GM18507 (cell line): ENCODE measurements around the gene MTHFD2L.

ENCODE experiments used
- DNase-seq: peaks from one replicate; pipeline ENCODE4 v3.0.0; 2011; ENCODE audit warnings: low read depth; ENCODE audit not compliant: insufficient read length; ENCODE audit errors: extremely low spot score
- FAIRE-seq: peaks from 2 replicates; lab custom pipeline; 2011; peaks lifted over from hg19 to GRCh38; lab: Jason Lieb, UNC

The MTHFD2L gene

DNA sequence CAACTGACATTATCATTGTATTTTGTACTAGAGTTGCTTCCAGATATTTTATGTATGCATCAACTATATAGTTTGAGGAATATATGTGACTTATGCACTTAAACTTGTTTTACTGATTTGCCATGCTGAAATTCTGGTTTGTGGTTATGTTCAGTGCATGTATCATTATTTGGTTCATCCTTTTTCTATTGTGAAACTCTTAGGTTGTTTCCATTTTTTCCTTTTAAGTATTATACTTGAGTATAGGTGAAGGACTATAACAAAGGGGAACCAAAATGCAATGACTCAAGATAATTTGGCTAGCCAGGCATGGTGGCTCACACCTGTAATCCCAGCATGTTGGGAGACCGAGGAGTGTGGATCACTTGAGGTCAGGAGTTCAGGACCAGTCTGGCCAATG is 129.2 kb downstream of the MTHFD2L start:
- no peak for DNase-seq
- no peak for FAIRE-seq

DNA sequence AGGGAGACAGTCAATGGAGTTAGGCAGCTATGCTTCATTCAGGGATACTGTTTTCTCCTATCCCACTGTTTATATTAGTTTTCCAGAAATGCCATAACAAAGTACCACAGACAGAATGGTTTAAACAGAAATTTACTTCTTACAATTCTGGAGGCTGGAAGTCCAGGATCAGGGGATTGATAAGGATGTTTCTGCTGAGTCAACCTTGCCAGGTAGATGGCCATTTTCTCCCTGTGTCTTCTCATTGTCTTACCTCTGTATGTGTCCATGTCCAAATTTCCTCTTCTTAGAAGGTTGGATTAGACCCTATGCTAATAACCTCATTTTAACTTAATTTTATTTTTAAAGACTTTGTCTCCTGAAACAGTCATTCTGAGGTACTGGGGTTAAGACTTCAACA is 129.9 kb downstream of the MTHFD2L start:
- no peak for DNase-seq

DNA sequence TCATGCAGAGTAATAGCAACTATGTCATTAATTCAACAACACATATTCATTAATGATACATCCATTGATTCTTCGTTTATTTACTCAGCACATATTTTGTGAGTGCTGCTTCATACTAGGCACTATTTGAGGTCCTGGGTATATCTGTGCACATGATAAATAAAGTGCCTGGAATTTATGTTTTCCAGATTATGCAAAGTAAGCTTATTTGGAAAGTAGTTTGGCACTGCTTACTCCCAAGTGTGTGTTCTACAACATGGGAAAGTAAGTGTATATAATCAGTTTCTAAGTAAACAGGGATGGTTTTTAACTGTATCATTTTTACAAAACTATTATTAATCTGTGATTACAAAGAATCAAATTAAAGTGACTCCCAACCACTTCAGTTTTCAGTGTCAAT is 133.6 kb downstream of the MTHFD2L start:
- DNase-seq (no peak), FAIRE-seq (no peak)

More for the DNA sequence above, 129.9 kb downstream of the MTHFD2L start:
- no peak for FAIRE-seq

DNA sequence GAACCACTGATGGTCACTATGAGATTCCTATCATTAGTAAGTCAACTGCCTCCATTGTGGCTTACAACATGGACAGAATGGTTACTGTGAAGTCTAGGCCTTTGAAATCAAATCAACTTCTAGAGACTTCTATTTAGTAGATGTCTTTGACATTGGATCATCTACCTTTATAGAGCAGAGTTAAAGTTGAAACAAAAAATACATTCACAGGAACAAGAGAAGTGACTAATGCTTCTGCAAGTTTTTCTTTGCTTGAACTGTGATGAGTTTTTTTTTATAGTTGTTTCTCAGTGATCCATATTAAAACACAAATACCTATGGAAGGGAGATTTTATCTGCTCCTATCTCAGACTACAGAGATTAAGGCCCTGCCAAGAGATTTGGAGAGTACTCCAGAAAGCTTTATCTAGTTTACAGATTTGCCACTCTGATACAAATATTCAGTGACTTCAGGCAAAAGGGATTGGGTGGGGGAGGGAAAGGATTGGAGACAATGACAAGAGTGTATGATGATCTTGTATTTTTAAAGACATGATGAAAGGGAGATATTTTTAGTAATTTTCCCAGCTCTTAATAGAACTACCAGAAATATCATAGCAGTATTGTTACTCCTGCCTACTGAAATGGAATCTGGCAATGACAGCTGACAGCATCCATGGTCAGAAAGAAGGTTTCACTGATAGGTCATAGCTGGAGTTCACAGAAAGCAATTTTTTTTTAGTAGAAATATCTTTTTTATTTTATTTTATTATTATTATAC is 134.4 kb downstream of the MTHFD2L start:
- DNase-seq (no peak), FAIRE-seq (no peak)

DNA sequence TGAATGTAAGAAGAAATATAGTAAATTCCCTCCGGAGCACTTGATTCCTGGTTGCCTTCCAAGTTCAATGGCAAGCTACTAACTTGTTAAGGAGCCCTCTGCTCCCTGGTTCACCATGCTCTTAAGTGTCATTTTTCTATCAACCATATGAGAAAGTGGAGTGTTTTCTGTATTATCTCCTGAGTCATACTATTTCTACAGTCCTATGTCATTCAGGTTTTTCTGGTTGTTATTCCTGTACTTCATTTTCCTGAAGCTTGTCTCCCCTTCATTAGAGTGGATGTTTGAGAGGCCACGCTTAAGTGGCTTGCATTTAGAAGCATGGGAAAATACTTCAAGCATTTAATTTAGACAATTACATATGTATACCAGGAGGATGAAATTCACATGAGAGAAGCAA is 135.6 kb downstream of the MTHFD2L start:
- no peak for DNase-seq
- FAIRE-seq, result no peak

DNA sequence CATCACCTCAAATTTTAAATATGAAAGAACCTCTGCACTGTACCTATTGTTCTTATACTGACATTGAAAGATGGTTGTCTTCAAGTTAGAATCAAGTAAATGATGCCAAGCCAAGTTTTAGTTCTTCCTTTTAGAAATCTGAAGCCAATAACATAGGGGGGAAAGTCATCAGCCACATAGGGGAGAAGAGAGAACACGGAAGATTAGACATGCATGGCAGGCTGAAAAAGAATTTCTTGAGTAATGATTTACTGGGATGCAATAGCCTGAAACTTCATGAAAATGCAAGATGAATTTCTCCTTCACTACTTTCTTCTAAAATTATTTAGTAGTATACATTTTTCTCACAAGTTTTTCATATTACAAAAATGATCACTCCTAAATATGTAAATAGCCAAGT is 136.8 kb downstream of the MTHFD2L start:
- DNase-seq (no peak), FAIRE-seq (no peak)

DNA sequence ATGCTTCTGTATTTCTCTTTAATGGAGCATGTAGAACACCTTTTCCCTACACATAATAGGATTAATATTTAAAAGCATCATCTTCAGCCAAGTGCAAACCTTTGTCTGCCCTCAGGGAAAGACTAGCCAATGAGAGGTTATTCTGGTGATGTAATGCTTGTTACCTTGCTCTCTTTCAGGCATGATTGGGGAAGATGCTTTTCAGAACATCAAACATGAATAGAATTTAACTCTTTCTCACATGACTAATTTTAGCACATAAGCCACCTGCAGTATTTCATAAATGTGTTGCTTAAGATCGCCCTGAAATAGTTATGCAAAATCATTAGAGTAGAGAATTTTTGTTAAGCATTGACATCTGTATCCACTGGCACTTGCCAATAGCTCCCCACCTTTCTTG is 139.6 kb downstream of the MTHFD2L start:
- DNase-seq, result no peak
- no peak for FAIRE-seq

DNA sequence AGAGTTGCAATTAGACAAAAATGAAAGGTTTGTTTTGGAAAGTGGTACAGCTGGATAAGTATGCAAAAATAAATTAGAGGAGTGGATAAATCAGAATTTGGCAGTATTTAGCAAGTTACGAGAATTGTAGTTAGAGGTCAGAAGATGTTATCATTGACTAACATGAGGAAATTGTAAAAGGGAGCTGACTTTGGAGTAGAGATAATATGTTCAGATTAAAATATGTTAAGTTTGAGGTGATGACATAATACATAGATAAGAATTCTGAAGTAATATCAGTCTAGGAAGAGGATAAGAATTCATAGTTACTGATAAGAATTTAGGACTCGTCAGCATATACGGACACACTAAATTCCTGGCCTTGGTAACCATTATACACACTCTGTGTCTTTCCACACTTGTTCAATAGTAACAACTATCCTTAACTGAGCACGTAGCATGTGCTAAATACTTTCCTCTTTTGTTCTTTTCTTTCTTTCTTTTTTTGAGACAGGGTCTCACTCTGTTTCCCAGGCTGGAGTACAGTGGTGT is 146.2 kb downstream of the MTHFD2L start:
- DNase-seq (no peak), FAIRE-seq (no peak)

DNA sequence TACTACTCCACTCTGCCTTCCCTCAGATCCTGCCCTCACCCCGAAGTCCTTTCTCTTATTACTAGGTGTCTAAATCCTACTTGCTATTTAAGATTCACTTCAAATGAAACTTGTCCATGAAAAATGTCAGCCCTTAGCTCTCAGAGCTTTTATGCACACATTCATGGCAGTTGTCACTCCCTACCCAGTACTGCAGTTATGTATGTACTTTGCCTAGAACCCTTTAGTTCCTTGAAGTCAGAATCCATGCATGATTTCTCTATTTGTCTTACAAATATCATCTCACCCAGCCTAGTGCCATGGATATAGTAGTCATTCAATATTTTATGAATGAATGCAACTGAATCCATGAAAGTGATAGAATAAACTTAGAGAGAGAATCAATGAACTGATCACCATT is 147.1 kb downstream of the MTHFD2L start:
- no peak for FAIRE-seq
- DNase-seq, result no peak

DNA sequence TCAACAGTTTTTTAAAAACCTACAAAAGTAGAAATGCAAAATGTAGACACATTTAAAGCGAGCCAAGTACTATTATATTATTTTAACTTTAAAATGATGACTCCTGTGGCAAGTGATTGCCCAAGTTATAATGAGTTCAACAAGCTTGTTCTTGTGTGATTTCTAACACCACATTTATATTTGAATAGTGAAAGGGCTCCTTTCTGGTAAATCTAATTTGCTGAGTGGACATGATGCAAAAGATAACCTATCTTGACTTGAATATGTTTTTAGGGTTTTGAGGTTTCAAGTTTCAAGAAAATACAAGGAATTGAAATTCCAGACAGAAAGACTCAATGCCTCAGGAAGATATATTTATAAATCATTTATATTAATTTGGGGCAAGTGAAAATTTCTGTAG is 149.3 kb downstream of the MTHFD2L start:
- no peak for FAIRE-seq
- no peak for DNase-seq

DNA sequence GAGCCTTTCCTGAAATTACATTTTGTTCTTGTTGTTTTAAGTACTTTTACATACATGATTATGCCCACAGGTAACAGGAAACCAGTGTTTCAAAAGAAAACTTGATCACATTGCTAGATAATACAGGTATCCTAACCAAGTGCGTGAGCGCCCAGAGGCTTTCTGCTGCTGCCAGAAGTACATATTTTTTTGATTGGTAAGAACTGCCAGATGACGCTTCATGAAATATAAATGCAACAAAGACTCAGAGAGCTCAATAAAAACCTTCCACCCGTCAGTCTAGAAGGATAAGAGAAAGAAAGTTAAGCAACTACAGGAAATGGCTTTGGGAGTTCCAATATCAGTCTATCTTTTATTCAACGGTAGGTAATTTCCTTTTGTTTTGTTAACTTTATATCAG is 150.3 kb downstream of the MTHFD2L start, which contains the start of gene EPGN:
TSS of gene EPGN (plus strand) at position 256 of the 400 bp plus-strand sequence. CDS start at position 320, 64 bp downstream.
- DNase-seq (no peak), FAIRE-seq (no peak)

DNA sequence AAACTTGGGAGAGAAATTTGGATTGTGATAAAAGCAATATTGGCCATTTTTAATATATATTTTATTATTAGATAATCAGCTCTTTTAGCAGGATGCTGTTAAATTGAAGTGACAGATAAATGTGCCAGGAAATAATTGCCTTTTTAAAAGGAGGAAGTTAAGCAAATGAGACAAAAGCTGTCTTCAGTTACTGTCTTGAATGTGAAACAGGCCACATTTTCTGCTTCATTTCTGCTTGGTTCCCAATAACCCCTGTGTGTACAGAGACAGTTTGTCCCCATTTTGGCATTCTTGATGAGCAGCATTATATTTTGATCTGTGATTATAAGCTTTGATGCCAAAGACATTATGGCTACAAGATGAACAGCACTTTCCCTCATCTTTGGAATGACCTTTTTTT is 151.3 kb downstream of the MTHFD2L start:
- FAIRE-seq (peak; percentile 41), DNase-seq (no peak)

DNA sequence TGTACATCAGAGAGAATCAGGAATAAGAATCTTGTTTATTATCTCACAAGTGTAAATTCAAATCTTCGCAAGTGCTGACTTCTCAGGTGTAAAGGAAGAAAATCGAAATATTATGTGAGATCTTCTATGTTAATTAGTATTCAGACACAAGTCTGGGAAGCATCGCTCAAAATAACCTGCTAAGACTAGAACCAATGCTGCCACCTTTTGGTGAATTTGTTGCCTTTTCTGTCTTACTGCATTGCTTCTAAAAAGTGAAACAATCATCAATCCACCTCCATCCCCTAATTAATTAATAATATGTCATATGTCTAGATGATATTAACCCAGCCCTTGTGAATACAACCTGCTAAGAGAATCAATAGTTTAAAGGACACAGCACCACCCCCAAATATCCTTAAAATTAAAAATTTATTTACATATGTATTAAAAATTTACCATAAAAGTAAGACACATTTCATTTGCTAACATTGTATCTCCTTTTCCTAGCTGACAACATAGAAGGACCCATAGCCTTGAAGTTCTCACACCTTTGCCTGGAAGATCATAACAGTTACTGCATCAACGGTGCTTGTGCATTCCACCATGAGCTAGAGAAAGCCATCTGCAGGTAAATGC is 153.9 kb downstream of the MTHFD2L start:
- DNase-seq, result no peak
- peak; percentile 82 for FAIRE-seq

DNA sequence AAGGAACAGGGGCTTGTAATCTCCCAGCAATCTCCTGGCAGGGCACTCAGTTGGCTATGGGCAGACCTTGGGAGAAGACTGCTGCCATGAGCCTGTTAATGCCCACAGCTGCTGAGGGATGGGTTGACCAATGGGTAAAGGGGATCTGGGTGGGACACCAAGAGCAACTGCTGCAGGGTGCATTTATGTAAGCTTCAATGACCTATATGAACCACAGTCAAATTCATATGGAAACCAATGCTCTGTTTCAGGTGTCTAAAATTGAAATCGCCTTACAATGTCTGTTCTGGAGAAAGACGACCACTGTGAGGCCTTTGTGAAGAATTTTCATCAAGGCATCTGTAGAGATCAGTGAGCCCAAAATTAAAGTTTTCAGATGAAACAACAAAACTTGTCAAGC is 156.4 kb downstream of the MTHFD2L start:
- no peak for FAIRE-seq
- DNase-seq, result no peak

DNA sequence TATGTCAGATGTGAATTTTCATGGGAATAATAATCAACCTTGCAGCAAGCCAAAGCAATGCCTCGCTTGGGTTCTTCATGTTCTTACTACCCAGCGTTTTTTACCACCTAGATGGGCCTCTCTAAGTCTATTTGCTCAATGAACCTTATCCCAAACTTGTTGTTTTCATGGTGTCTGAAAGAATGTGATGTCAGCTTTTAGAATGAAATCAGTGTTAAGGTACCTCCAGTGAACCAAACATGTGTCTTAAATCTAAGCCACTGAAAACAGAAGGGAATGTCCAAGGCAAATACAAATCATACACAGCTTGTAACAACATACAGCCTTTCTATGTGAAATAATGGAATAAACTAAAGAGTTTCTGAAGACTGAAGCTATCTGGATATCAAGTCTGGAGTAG is 157.0 kb downstream of the MTHFD2L start:
- DNase-seq (no peak), FAIRE-seq (no peak)

DNA sequence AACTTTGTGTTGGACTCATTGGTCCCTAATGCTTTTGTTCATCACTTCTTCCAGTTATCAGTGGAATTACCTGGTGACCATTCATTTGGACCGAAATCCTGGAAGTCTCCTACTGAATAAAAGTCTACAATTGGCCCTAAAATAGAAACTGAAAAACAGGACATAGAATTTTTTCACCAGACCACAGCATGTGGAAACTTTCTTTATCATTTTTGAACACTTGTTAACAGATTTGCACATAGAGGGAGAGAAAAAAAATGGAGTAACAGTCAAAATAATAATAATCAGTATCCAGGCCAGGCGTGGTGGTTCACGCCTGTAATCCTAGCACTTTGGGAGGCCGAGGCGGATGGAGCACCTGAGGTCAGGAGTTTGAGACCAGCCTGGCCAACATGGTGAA is 157.5 kb downstream of the MTHFD2L start:
- no peak for FAIRE-seq
- DNase-seq, result no peak

DNA sequence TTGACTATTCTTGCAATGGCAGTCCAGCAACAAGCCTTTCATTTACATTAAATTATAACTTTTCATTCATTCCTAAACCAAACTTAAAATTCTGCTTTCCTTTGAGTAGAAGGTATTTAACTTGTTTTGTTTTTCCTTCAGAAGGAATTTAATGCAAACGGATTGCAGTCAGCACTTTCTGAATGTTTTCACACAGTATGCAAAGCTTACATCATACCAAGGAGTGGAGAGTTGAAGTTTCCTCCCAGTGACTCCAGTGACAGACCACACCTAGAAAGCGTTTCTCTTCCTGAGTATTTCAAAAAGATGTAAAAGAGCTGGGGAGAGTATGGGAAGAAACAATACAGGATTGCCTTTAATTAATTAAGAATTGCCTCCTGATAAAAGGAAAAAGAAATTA is 158.5 kb downstream of the MTHFD2L start:
- no peak for FAIRE-seq

DNA sequence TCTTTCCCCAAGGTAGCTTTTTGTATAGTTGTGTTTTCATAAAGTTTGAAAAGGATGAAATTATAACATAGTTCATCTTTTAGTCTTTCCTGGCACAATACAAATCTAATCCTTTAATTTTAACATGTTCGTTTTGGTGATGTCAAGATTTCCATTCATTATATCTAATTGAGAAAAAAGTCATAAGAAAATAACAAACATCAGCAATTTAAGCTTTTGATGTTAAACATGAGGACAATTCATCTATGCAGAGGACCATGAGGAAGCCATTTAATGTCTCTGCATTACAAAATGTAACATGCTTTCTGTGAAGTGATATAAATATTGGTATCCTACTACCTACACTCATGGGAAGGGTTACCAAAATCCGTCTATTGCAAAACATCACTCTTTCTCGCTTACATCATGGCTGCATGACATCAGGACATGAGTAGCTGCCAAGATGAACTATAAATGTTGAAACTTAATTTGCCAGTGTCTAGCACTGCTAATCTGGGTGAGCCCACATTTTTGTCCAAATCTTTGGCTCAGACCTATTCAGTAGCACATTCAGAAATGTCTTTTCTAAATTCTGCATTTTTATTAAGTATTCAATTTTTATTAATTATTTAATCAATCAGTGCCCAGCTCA is 159.8 kb downstream of the MTHFD2L start:
- no peak for FAIRE-seq

More for the DNA sequence above, 158.5 kb downstream of the MTHFD2L start:
- no peak for DNase-seq

DNA sequence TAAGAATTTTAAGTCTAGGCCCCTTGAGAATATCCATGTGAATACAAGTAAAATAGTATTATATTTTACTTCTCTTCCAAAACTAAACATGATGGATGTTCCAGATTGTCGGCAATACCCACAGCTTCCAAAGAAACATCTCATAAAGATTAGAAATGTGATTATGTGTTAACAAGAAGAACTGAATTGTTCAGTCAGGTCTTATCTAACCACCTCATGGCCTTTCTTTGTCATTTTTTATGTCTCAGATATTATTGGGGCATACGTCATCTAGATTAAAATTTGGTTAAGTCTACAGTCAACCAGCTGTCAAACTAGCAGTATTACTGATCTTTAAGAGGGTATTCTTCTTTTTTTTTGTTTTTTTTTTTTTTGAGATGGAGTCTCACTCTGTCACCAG is 160.4 kb downstream of the MTHFD2L start:
- DNase-seq (no peak), FAIRE-seq (no peak)

More for the DNA sequence above, 159.8 kb downstream of the MTHFD2L start:
- no peak for DNase-seq

DNA sequence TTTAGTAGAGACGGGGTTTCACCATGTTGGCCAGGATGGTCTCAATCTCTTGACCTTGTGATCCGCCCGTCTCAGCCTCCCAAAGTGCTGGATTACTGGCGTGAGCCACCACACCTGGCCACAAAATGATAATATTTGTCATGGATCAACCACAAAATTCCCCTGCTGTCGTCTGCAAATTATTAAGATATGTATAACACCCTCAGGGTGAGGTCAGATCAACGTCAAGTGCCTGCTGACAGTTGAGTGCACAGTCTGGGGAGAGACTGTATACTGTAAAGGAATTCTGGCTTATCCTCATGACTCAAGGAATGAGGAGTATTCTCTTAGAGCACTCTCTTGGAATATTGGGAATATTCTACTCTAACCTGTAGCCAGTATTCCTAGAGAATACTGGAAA is 161.6 kb downstream of the MTHFD2L start:
- no peak for DNase-seq
- FAIRE-seq, result no peak
